ENCODE data around the gene ASPSCR1. TPM values are rescaled to one million over a fixed set of nuclear protein-coding genes. Genes with fewer than 3 reads are reported as not detected.

Gene ASPSCR1
- total and polyA plus RNA-seq, 2 of the 13 experiments (the other 11 are each of a cell fraction or from before 2014, with no cell fraction given): 274 to 314 TPM

GRCh38 chr17:82036634-82037091 lies 59.2 kb downstream of the ASPSCR1 start:
- Histone ChIP-seq H3K9me3 (ENCODE audit: low read length) (no peaks in the 10 kb centered on the region), H3K79me2 (ENCODE audit: insufficient read depth, low read length) (peaks cover 13% of the 10 kb centered on the region), H2AFZ (ENCODE audit: low read length) (no peak overlapping the region), H3K4me3 (replicated peaks in 1 of 3; ENCODE audit: insufficient read depth in 1 of 3, low read depth in 2 of 3, low read length in 3 of 3) (peak overlapping the region; percentile 87 to 98 (median 93)), H3K9ac (ENCODE audit: insufficient read depth, low read depth, low read length) (peak overlapping the region; percentile 91), H3K36me3 (replicated peaks in 1 of 2; ENCODE audit: control insufficient read depth in 1 of 2, insufficient read depth in 2 of 2, low read length in 2 of 2) (peaks cover 5 to 12% of the 10 kb centered on the region in 2 experiments), H3K27me3 (ENCODE audit: control insufficient read depth in 1 of 2, insufficient read depth in 2 of 2, low read length in 2 of 2) (no peaks in the 10 kb centered on the region), H3K4me1 (ENCODE audit: insufficient read depth, low read length) (peaks cover 59% of the 10 kb centered on the region), H3K27ac (ENCODE audit: extremely low read length, insufficient read depth, low read length) (peak overlapping the region; percentile 91), H3K4me2 (ENCODE audit: low read depth, low read length) (peak overlapping the region; percentile 95), H4K20me1 (ENCODE audit: insufficient read depth, low read length) (peaks cover 20% of the 10 kb centered on the region)
- in situ Hi-C loops (cut with HindIII; ENCODE audit: extremely low pct_ligation_motif_present, low pct_unique_long_range_greater_than_20kb) (loop anchor here (5.0 kb wide), 1 partner anchor 121 kb away; no protein-coding TSS in a partner anchor), intact Hi-C loops (cut with micrococcal nuclease; ENCODE audit: unreplicated experiment) (loop anchor here (1.0 to 5.0 kb wide), 5 partner anchors 13 to 116 kb away; partner anchors contain the start of genes GPS1, LRRC45 and RFNG)
- ATAC-seq (no peak), FAIRE-seq (no peak), DNase-seq (ENCODE audit: low spot score) (no peak)
- WGBS (ENCODE audit: low lambda C conversion rate): 18% methylated on average over 13 of the region's 23 CpGs
- no TSS peak for BruUV-seq (replicated peaks)
- POLR2A ChIA-PET: interaction anchor here (0.9 to 6.2 kb wide), 10 partner anchors 14 to 215 kb away, joined by 3 to 112 read pairs (median 14); partner anchors contain the start of genes ARHGDIA, CENPX, FASN and LRRC45
- CTCF ChIA-PET (ENCODE audit: low intra/inter-chr PET ratio, low total read pairs): interaction anchor here (1.8 kb wide), 1 partner anchor 78 kb away, joined by 7 read pairs; no protein-coding TSS in a partner anchor
- no peak for TF ChIP-seq ELF1 (CRISPR knock-in tag; IDR thresholded peaks at IDR 0.05)
- no peak for TF ChIP-seq ZBTB44 (CRISPR knock-in tag; IDR thresholded peaks at IDR 0.05)
- 0 out of 2 replicates have a peak, but pooled peaks have one; percentile 2 for TF ChIP-seq MEIS1 (CRISPR knock-in tag; IDR thresholded peaks at IDR 0.05; ENCODE audit: borderline replicate concordance)
- TF ChIP-seq KDM3A (CRISPR knock-in tag; IDR thresholded peaks at IDR 0.05; ENCODE audit: low read depth): no peak
- TF ChIP-seq ZBTB40 (IDR thresholded peaks at IDR 0.05): no peak
- TF ChIP-seq ZBTB40 (CRISPR knock-in tag; IDR thresholded peaks at IDR 0.05): no peak
- no peak for TF ChIP-seq FOXP4 (CRISPR knock-in tag; IDR thresholded peaks at IDR 0.05)
- TF ChIP-seq TGIF2 (CRISPR knock-in tag; IDR thresholded peaks at IDR 0.05): peak; percentile 43; the same call in 1 of the 2 replicates
- TF ChIP-seq KDM6A (CRISPR knock-in tag; IDR thresholded peaks at IDR 0.05; ENCODE audit: low read depth): no peak
- no peak for TF ChIP-seq FOSL1 (CRISPR knock-in tag; IDR thresholded peaks at IDR 0.05; ENCODE audit: borderline replicate concordance)
- 0 out of 2 replicates have a peak, but pooled peaks have one; percentile 46 for TF ChIP-seq CBX5 (CRISPR knock-in tag; IDR thresholded peaks at IDR 0.05; ENCODE audit: borderline replicate concordance)
- TF ChIP-seq ZNF143 (CRISPR knock-in tag; IDR thresholded peaks at IDR 0.05): peak; percentile 9
